Keratinocyte (primary cell): Measurements from ENCODE around the gene PHF2. TPM values are rescaled to one million over a fixed set of nuclear protein-coding genes. Genes with fewer than 3 reads are reported as not detected.

ENCODE experiments used
- DNase-seq: peaks from one replicate; pipeline ENCODE4 v3.0.0-alpha.2; 2011; ENCODE audit warnings: low read depth, missing footprints, low spot score
- FAIRE-seq: peaks from 2 replicates; lab custom pipeline; 2011; peaks lifted over from hg19 to GRCh38; lab: Jason Lieb, UNC
- H2AFZ ChIP-seq: 2 replicates; pipeline ENCODE4 v1.6.0; 2012; ENCODE audit warnings: low read length, control low read depth, inconsistent platforms; ENCODE audit not compliant: control insufficient read depth
- H3K27ac ChIP-seq: 2 replicates; pipeline ENCODE4 v1.5.1; 2011; ENCODE audit warnings: low read length; ENCODE audit not compliant: control insufficient read depth, insufficient read depth
- H3K27me3 ChIP-seq: 3 replicates; pipeline ENCODE4 v1.6.0; 2011; ENCODE audit warnings: low read length; ENCODE audit not compliant: control insufficient read depth, insufficient read depth; ENCODE audit errors: extremely low read depth
- H3K36me3 ChIP-seq, 2 experiments: 2 replicates in 1 of 2; 3 replicates in 1 of 2; pipeline ENCODE4 v1.5.1; 2011; ENCODE audit warnings: low read length in 2 of 2, mild to moderate bottlenecking in 1 of 2; ENCODE audit not compliant: control insufficient read depth in 2 of 2, insufficient read depth in 2 of 2; ENCODE audit errors: extremely low read depth in 1 of 2
- H3K4me1 ChIP-seq: 3 replicates; pipeline ENCODE4 v1.5.1; 2011; ENCODE audit warnings: low read length; ENCODE audit not compliant: control insufficient read depth, insufficient read depth; ENCODE audit errors: extremely low read depth
- H3K4me2 ChIP-seq: 3 replicates; pipeline ENCODE4 v1.6.0; 2011; ENCODE audit warnings: low read depth, low read length; ENCODE audit not compliant: control insufficient read depth, insufficient read depth; ENCODE audit errors: extremely low read depth
- H3K4me3 ChIP-seq, 3 experiments: fragments of 200-600 bp in 1 of 3; sonication (generic) in 1 of 3; 2 replicates in 2 of 3; 3 replicates in 1 of 3; pipeline ENCODE4 v1.5.1; 2011 to 2016; ENCODE audit warnings: low read length in 3 of 3, mild to moderate bottlenecking in 3 of 3, control low read depth in 2 of 3, inconsistent platforms in 1 of 3, low read depth in 1 of 3, mixed read lengths in 1 of 3, mixed run types in 1 of 3, moderate library complexity in 1 of 3; ENCODE audit not compliant: control insufficient read depth in 2 of 3, insufficient read depth in 2 of 3; ENCODE audit errors: extremely low read depth in 1 of 3
- H3K79me2 ChIP-seq: 2 replicates; pipeline ENCODE4 v1.6.0; 2012; ENCODE audit warnings: low read length; ENCODE audit not compliant: control insufficient read depth, insufficient read depth
- H3K9ac ChIP-seq: 3 replicates; pipeline ENCODE4 v1.6.0; 2011; ENCODE audit warnings: low read length; ENCODE audit not compliant: control insufficient read depth, insufficient read depth; ENCODE audit errors: extremely low read depth
- H3K9me1 ChIP-seq: 3 replicates; pipeline ENCODE4 v1.6.0; 2011; ENCODE audit warnings: low read length; ENCODE audit not compliant: control insufficient read depth, insufficient read depth; ENCODE audit errors: extremely low read depth
- H3K9me3 ChIP-seq: 2 replicates; pipeline ENCODE4 v1.5.1; 2012; ENCODE audit warnings: low read depth, low read length; ENCODE audit not compliant: control insufficient read depth
- H4K20me1 ChIP-seq: 3 replicates; pipeline ENCODE4 v1.6.0; 2011; ENCODE audit warnings: low read length; ENCODE audit not compliant: control insufficient read depth, insufficient read depth; ENCODE audit errors: extremely low read depth
- CTCF ChIP-seq, 3 experiments: IDR thresholded peaks in 1 of 3; conservative IDR thresholded peaks in 1 of 3; optimal IDR thresholded peaks in 1 of 3; 2 replicates in 2 of 3; 3 replicates in 1 of 3; pipeline versions ENCODE3 to v1.5.1; 2011; ENCODE audit warnings: low read length in 3 of 3, mild to moderate bottlenecking in 3 of 3, moderate library complexity in 2 of 3, control low read depth in 1 of 3, inconsistent platforms in 1 of 3; ENCODE audit not compliant: insufficient read depth in 2 of 3; ENCODE audit errors: extremely low read depth in 1 of 3
- EZH2 ChIP-seq: IDR thresholded peaks from one replicate; pipeline ENCODE4 v1.6.1; 2012; ENCODE audit warnings: inconsistent platforms, mild to moderate bottlenecking, low read length, moderate library complexity
- dilution Hi-C: fragments of 300-500 bp; cut with MboI; formaldehyde crosslinking; loops from one replicate; pipeline ENCODE4 v1.7.0; 2020; ENCODE audit warnings: low sequenced_read_pairs; ENCODE audit not compliant: extremely low pct_ligation_motif_present
- polyA plus RNA-seq, 5 experiments: library from polyadenylated mRNA; depleted of rRNA in 3 of 5; stranded (reverse) in 3 of 5; stranded (forward) in 1 of 5; unstranded in 1 of 5; fragments of >200 nt; gene quantifications; 1 replicate in 1 of 5; 2 replicates in 3 of 5; 3 replicates in 1 of 5; pipeline versions ENCODE4 v1.2.1 to v1.2.3, GENCODE V29; 2011 to 2012; ENCODE audit warnings: missing spikeins in 2 of 5, low read depth in 1 of 5, low replicate concordance in 1 of 5

Gene PHF2
- polyA plus RNA-seq, 1 donor (not counting 4 experiments of a cell fraction or from before 2014, with no cell fraction given) = 5.1 TPM

- dilution Hi-C loops = no loop called here
- no peaks in the 10 kb centered on the region for H3K9me1 ChIP-seq
- H3K4me2 ChIP-seq = no peak overlapping the region
- no peaks in the 10 kb centered on the region for H3K79me2 ChIP-seq
- no peak for DNase-seq
- no peak for TF ChIP-seq EZH2
- no peak for TF ChIP-seq CTCF (optimal IDR thresholded peaks at IDR 0.05 in 1 of 3, IDR thresholded peaks at IDR 0.05 in 1 of 3, conservative IDR thresholded peaks at IDR 0.05 in 1 of 3; ENCODE audit: extremely low read depth in 1 of 3, insufficient read depth in 2 of 3, low read length in 3 of 3)
- H2AFZ ChIP-seq = no peak overlapping the region
- peaks cover 3 to 8% of the 10 kb centered on the region in 2 experiments for H3K36me3 ChIP-seq
- H3K4me3 ChIP-seq = no peak overlapping the region
- H3K9me3 ChIP-seq = no peaks in the 10 kb centered on the region
- no peak for FAIRE-seq
- H3K9ac ChIP-seq = no peak overlapping the region
- no peaks in the 10 kb centered on the region for H3K27me3 ChIP-seq
- H3K4me1 ChIP-seq = no peaks in the 10 kb centered on the region
- H3K27ac ChIP-seq = no peak overlapping the region
- no peaks in the 10 kb centered on the region for H4K20me1 ChIP-seq
Measured at GRCh38 chr9:93634311-93635185, 58.2 kb downstream of the PHF2 start.

DNA sequence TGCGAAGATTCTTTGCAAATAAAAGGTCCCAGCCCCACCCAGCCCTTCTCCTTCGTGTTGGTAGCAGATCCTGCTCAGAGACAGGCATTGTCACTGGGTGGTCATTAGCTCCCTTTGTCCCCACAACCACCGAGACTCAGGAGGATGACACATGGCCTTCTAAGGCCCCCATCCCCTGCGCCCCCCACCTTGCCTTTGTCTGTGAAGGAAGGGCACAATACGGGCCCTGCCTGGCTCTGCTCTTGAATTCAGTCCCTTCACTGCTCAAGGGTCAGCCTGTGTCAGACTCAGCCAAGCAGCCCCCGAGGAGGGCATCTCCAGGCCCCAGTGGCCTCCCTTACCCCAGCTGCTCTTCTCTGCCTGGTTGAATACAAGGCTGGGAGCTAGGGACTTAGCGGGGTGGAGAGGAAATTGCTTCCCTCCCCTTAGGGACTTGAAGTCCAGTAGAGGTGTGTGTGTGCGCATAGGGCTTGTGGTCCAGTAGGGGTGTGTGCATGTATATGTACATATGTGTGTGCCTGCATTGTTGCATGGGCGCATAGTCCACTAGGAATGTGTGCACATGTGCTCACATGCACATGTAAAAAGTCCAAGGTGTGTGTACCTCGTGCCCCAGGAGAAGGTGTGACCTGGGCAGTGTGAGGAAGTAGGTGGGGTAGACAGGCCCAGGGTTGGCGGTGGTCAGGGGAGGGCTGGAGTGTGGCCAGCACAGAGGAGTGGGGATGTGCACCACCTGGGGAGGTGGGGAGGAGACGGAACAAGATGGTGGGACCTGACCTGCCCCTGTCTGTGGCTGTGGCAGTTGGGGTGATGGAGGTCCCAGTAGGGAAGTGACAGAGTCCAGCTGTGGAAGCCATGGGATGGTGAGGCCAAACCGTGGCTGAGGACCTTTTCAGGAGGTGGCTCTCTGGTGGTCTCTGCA is 59.1 kb downstream of the PHF2 start:
- no peaks in the 10 kb centered on the region for H4K20me1 ChIP-seq
- FAIRE-seq = no peak
- no peaks in the 10 kb centered on the region for H3K4me1 ChIP-seq
- no peaks in the 10 kb centered on the region for H3K27me3 ChIP-seq
- H3K4me3 ChIP-seq = no peak overlapping the region
- no peaks in the 10 kb centered on the region for H3K79me2 ChIP-seq
- no peak overlapping the region for H3K27ac ChIP-seq
- no peak overlapping the region for H2AFZ ChIP-seq
- H3K9me3 ChIP-seq = no peaks in the 10 kb centered on the region
- no peak overlapping the region for H3K4me2 ChIP-seq
- H3K9ac ChIP-seq = no peak overlapping the region
- H3K9me1 ChIP-seq = no peaks in the 10 kb centered on the region
- DNase-seq = no peak
- peaks cover 3 to 8% of the 10 kb centered on the region in 2 experiments for H3K36me3 ChIP-seq
- dilution Hi-C loops = no loop called here
- TF ChIP-seq EZH2 = no peak
- TF ChIP-seq CTCF (optimal IDR thresholded peaks at IDR 0.05 in 1 of 3, IDR thresholded peaks at IDR 0.05 in 1 of 3, conservative IDR thresholded peaks at IDR 0.05 in 1 of 3; ENCODE audit: extremely low read depth in 1 of 3, insufficient read depth in 2 of 3, low read length in 3 of 3) = no peak
